Activated B cell treated with CpG ODN at 0.5 μM for 24 hours (primary cell): ENCODE measurements around the gene GNAZ. TPM values are rescaled to one million over a fixed set of nuclear protein-coding genes. Genes with fewer than 3 reads are reported as not detected.

Source experiments
- ATAC-seq: fragments of 200-7000 bp; cut with Tn5 transposase; one replicate; pipeline ENCODE4 v1.10.0; 2021; ENCODE audit warnings: low read depth, mild to moderate bottlenecking, moderate library complexity
- CTCF ChIA-PET: fragments of 350-600 bp; sonication (Branson Sonifier 250); formaldehyde crosslinking; loops from one replicate; lab custom pipeline; 2021; ENCODE audit warnings: antibody characterized with exemption; lab: Charles Lee
- POLR2A ChIA-PET: fragments of 350-600 bp; sonication (Branson Sonifier 250); formaldehyde crosslinking; loops from one replicate; lab custom pipeline; 2021; ENCODE audit warnings: antibody characterized with exemption; lab: Charles Lee
- DNase-seq: peaks from one replicate; pipeline ENCODE4 v3.0.0; 2022
- H3K27ac Mint-ChIP-seq: one replicate; pipeline ENCODE4 v1.8.0; 2020; ENCODE audit warnings: mixed read lengths
- H3K27me3 Mint-ChIP-seq: one replicate; pipeline ENCODE4 v1.8.0; 2021; ENCODE audit warnings: mixed read lengths
- H3K36me3 Mint-ChIP-seq: one replicate; pipeline ENCODE4 v1.8.0; 2021; ENCODE audit warnings: low read depth, mixed read lengths
- H3K4me1 Mint-ChIP-seq: one replicate; pipeline ENCODE4 v1.8.0; 2021; ENCODE audit warnings: mixed read lengths
- H3K4me3 Mint-ChIP-seq: one replicate; pipeline ENCODE4 v1.8.0; 2020; ENCODE audit warnings: mild to moderate bottlenecking, mixed read lengths
- H3K9me3 Mint-ChIP-seq: one replicate; pipeline ENCODE4 v1.8.0; 2020; ENCODE audit warnings: mixed read lengths
- intact Hi-C: fragments of 100-400 bp; cut with micrococcal nuclease; formaldehyde crosslinking; loops from one replicate; pipeline ENCODE4 v1.15.1; 2024
- total RNA-seq: library from RNA; stranded (reverse); gene quantifications from 2 replicates; pipeline ENCODE4 v1.2.3, GENCODE V29; 2022
- TF ChIP-seq, protein P1 (sequence below): fragments of 200-600 bp; IDR thresholded peaks from one replicate; pipeline ENCODE4 v1.8.0; 2022; ENCODE audit warnings: antibody characterized with exemption, mild to moderate bottlenecking

Gene GNAZ
- total RNA-seq, 1 donor from 2014 or later: 12.2 TPM

DNA sequence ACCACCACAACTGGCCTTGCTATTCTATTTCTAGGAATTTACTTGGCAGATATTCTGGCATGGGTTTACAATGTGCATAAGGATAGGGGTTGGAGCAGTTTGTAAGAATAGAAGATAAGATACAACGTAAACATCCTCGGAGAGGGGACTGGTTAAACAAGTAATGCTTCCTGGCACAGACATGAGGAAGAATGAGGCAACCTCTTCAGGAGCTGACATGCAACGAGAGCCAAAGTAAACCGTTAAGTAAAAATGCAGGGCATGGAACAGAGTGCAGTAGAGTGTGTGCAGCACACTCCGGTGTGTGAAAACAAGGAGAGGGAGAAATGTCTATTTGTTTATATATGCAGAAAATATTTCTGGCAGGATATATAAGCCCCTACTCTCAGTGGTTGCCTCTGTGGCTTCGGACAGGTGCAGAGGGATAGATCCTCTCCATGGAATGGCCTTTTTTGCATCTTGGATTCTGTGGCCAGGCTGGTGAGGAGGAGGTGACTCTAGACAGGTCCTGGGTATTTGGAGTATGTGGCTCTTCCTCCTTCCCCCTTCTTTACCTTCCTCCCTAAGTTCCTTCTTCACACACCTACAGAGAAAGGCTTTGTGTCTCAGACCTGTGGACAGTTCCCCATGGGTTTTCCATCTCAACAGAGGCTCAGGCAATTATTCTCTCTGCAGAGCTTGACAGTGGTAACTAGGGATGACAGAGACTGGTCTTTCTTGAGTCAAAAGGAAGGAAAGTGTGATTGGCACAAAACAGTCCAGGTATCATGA, 77.5 kb downstream of the GNAZ start:
- Mint-ChIP-seq H3K27me3 (no peaks in the 10 kb centered on the region), H3K9me3 (no peaks in the 10 kb centered on the region), H3K4me3 (no peak overlapping the region), H3K27ac (no peak overlapping the region), H3K36me3 (no peaks in the 10 kb centered on the region), H3K4me1 (peaks cover 39% of the 10 kb centered on the region)
- DNase-seq: no peak
- ChIA-PET CTCF (no interaction called here), POLR2A (no interaction called here)
- ATAC-seq: no peak
- TF ChIP-seq, protein P1, sequence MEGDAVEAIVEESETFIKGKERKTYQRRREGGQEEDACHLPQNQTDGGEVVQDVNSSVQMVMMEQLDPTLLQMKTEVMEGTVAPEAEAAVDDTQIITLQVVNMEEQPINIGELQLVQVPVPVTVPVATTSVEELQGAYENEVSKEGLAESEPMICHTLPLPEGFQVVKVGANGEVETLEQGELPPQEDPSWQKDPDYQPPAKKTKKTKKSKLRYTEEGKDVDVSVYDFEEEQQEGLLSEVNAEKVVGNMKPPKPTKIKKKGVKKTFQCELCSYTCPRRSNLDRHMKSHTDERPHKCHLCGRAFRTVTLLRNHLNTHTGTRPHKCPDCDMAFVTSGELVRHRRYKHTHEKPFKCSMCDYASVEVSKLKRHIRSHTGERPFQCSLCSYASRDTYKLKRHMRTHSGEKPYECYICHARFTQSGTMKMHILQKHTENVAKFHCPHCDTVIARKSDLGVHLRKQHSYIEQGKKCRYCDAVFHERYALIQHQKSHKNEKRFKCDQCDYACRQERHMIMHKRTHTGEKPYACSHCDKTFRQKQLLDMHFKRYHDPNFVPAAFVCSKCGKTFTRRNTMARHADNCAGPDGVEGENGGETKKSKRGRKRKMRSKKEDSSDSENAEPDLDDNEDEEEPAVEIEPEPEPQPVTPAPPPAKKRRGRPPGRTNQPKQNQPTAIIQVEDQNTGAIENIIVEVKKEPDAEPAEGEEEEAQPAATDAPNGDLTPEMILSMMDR: no peak
- intact Hi-C loops: loop anchor here (10.0 kb wide), 1 partner anchor 687 kb away; the partner anchor contains the start of gene DERL3

DNA sequence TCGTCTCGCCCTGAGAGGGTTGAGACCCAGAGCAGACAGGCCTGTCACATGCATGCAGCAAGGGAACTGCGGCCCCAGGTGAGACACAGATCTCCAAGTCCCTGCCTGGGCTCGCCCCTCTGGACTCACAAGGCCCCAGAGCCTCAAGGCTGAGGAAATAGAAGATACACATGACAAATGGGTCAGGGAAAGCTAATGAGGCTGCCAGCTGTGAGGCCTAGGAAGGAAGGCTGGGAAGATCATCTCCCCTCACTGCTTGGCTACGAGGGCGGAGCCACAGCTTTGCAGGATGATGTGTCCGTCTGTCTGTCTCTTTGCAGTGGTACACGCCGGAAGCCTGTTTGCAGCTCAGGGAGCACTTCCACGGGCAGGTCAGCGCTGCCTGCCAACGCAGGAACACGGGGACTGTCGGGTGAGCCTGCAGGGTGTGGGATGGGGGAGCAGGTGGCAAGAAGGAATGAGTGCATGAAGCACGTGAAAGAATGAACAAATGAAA, 79.5 kb downstream of the GNAZ start:
- Mint-ChIP-seq H3K27me3 (no peaks in the 10 kb centered on the region), H3K4me3 (no peak overlapping the region), H3K9me3 (no peaks in the 10 kb centered on the region), H3K36me3 (no peaks in the 10 kb centered on the region), H3K4me1 (peaks cover 36% of the 10 kb centered on the region), H3K27ac (no peak overlapping the region)
- CTCF ChIA-PET: no interaction called here
- TF ChIP-seq, protein P1: no peak
- DNase-seq (no peak), ATAC-seq (no peak)
- intact Hi-C loops: loop anchor here (10.0 kb wide), 1 partner anchor 685 kb away; the partner anchor contains the start of gene DERL3
- POLR2A ChIA-PET: interaction anchor here (1.5 kb wide), 1 partner anchor 8 kb away, joined by 3 read pairs; the partner anchor contains the start of gene RSPH14

DNA sequence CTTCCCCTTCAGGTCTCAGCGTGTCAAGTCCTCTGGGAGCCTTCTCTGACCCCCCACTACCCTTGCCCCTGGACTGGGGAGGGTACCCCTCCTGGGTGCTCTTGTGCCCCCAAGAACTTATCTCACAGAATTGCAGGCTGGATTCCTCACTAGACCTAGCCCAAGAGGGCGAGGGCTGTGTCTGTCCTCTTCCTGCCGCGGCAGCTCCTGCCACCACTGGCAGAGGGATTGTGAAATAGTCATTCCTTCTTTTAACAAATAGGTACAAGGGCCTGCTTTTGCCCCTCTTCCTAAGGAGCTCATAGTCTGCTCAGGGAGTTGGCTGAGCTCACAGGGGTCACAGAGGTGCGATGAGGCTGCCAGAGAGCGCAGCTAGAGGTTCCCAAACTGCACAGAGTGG, 80.4 kb downstream of the GNAZ start:
- H3K27me3 Mint-ChIP-seq: no peaks in the 10 kb centered on the region
- TF ChIP-seq, protein P1: no peak
- H3K27ac Mint-ChIP-seq: peak overlapping the region; percentile 30
- ATAC-seq: no peak
- no peak overlapping the region for H3K4me3 Mint-ChIP-seq
- no peaks in the 10 kb centered on the region for H3K36me3 Mint-ChIP-seq
- intact Hi-C loops: no loop called here
- DNase-seq: no peak
- peaks cover 27% of the 10 kb centered on the region for H3K4me1 Mint-ChIP-seq
- no peaks in the 10 kb centered on the region for H3K9me3 Mint-ChIP-seq
- CTCF ChIA-PET: no interaction called here
- POLR2A ChIA-PET: interaction anchor here (1.5 kb wide), 1 partner anchor 9 kb away, joined by 3 read pairs; the partner anchor contains the start of gene RSPH14

DNA sequence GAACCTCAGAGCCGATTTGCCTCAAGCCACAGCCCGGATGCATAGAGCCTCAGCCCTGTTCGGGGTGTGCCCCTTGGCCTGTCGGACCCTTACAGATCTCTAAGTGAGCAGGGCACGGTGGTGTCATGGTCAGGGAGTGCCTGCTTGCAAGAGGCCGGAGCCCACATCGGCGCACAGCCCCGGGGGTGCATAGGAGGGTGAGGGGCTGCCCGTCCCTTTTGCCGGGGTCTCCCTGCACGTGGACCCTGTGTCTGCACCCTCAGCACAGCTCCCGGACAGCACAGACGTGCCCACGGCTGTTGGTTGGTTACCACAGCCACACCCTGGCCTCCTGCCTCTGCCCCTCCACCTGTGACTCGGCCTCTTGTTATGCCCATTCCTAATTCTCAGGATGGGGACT, 81.5 kb downstream of the GNAZ start:
- Mint-ChIP-seq H3K4me1 (peaks cover 27% of the 10 kb centered on the region), H3K27ac (no peak overlapping the region), H3K9me3 (no peaks in the 10 kb centered on the region), H3K27me3 (no peaks in the 10 kb centered on the region), H3K4me3 (no peak overlapping the region), H3K36me3 (no peaks in the 10 kb centered on the region)
- intact Hi-C loops: no loop called here
- TF ChIP-seq, protein P1: no peak
- ChIA-PET CTCF (interaction anchor here (1.7 kb wide), 1 partner anchor 24 kb away, joined by 5 read pairs; no protein-coding TSS in a partner anchor), POLR2A (interaction anchor here (1.4 kb wide), 1 partner anchor 21 kb away, joined by 3 read pairs; no protein-coding TSS in a partner anchor)
- ATAC-seq (no peak), DNase-seq (no peak)
